Keratinocyte (primary cell): ENCODE measurements around the gene DACT3.

Experiments used
- EZH2 ChIP-seq: IDR thresholded peaks from one replicate; pipeline ENCODE4 v1.6.1; 2012; ENCODE audit warnings: inconsistent platforms, mild to moderate bottlenecking, low read length, moderate library complexity
- TF ChIP-seq, protein P1 (sequence below), 3 experiments: IDR thresholded peaks in 1 of 3; conservative IDR thresholded peaks in 1 of 3; optimal IDR thresholded peaks in 1 of 3; 2 replicates in 2 of 3; 3 replicates in 1 of 3; pipeline versions ENCODE3 to v1.5.1; 2011; ENCODE audit warnings: low read length in 3 of 3, mild to moderate bottlenecking in 3 of 3, moderate library complexity in 2 of 3, control low read depth in 1 of 3, inconsistent platforms in 1 of 3; ENCODE audit not compliant: insufficient read depth in 2 of 3; ENCODE audit errors: extremely low read depth in 1 of 3

GRCh38 chr19:46654621-46655152 lies 6.3 kb downstream of the DACT3 start:
- no peak for TF ChIP-seq EZH2
- TF ChIP-seq, protein P1, sequence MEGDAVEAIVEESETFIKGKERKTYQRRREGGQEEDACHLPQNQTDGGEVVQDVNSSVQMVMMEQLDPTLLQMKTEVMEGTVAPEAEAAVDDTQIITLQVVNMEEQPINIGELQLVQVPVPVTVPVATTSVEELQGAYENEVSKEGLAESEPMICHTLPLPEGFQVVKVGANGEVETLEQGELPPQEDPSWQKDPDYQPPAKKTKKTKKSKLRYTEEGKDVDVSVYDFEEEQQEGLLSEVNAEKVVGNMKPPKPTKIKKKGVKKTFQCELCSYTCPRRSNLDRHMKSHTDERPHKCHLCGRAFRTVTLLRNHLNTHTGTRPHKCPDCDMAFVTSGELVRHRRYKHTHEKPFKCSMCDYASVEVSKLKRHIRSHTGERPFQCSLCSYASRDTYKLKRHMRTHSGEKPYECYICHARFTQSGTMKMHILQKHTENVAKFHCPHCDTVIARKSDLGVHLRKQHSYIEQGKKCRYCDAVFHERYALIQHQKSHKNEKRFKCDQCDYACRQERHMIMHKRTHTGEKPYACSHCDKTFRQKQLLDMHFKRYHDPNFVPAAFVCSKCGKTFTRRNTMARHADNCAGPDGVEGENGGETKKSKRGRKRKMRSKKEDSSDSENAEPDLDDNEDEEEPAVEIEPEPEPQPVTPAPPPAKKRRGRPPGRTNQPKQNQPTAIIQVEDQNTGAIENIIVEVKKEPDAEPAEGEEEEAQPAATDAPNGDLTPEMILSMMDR (optimal IDR thresholded peaks at IDR 0.05 in 1 of 3, IDR thresholded peaks at IDR 0.05 in 1 of 3, conservative IDR thresholded peaks at IDR 0.05 in 1 of 3; ENCODE audit: extremely low read depth in 1 of 3, insufficient read depth in 2 of 3, low read length in 3 of 3), result no peak
